ENCODE results near the gene NRDE2.

DNA sequence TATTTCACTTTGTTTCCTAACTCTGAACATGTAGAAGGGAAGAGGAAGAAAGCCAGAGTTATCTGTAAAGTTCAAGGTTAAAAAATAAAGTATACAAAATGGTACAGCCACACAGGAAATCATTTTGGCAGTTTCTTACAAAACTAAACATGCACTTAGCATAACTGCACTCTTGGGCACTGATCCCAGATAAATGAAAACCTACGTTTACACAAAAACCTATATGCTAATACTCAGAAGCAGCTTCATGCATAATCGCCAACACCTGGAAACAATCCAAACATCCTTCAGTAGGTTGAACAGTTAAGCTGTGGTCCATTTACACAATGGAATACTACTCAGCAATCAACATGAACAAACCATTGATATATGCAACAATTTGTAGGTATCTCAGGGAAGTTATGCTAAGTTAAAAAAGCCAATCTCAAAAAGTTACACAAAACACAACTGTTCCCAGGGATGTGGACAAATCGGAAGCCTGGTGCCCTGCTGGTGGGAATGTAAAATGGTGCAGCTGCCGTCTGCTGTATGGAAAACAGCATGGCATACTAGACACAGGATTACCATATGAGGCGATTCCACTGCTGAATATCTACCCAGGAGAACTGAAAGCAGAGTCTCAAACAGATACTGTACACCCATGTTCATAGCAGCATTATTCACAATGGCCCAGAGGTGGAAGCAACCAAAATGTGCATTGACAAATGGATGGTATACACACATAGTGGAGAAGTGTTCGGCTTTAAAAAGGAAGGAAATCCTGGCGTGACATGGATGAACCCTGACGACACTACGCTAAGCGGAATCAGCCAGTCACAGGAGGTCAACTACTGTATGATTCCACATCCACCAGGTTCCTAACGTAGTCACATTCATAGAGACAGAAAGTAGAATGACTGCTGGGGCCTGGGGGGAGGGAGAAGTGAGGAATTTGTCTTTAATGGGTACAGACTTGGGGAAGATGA is 37.7 kb downstream of the NRDE2 start:
- TF ChIP-seq, protein P1, sequence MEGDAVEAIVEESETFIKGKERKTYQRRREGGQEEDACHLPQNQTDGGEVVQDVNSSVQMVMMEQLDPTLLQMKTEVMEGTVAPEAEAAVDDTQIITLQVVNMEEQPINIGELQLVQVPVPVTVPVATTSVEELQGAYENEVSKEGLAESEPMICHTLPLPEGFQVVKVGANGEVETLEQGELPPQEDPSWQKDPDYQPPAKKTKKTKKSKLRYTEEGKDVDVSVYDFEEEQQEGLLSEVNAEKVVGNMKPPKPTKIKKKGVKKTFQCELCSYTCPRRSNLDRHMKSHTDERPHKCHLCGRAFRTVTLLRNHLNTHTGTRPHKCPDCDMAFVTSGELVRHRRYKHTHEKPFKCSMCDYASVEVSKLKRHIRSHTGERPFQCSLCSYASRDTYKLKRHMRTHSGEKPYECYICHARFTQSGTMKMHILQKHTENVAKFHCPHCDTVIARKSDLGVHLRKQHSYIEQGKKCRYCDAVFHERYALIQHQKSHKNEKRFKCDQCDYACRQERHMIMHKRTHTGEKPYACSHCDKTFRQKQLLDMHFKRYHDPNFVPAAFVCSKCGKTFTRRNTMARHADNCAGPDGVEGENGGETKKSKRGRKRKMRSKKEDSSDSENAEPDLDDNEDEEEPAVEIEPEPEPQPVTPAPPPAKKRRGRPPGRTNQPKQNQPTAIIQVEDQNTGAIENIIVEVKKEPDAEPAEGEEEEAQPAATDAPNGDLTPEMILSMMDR (IDR thresholded peaks at IDR 0.05): no peak
- no peak for TF ChIP-seq EP300 (IDR thresholded peaks at IDR 0.05)

Measured in gastroesophageal sphincter (tissue), 3 donors.